Ramos (cell line): ENCODE measurements around the gene TMUB2.

Experiments
- in situ Hi-C: fragments of 300-500 bp; cut with MboI; formaldehyde crosslinking; loops from one replicate; pipeline ENCODE4 v1.14.3; 2022; ENCODE audit warnings: low sequenced_read_pairs; ENCODE audit not compliant: unreplicated experiment

The TMUB2 gene

DNA sequence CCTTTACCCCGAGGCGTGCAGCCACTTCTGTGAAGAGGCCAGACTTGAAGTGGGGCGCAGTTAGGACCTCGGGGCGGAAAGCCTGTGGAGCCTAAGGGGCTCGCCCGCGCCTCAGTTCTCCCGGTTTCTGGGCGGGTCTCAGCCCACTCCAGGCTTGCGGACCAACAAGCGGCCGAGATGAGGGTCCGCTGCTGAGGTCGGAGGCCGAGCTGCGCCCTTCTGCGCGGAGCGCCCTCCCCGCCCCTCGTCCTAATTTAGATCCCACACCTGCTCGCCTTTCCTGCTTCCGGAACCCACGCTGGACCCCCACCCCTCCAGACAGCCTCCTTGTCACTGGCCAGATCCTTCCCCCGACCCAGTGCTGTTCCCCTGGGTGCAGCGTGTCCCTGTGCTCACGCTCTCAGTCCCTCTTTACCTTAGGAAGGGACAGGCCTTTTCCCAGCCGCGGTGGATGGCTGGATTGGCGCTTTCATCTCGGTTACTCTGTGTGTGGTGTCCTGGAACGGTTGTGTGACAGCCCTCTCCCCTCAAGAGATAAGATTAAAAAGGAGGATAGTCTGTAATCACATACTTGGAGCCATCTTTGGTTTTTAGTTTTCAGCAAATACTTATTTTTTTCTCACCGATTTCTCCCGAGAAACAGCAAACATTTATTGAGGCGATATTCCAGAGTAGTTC is 13.8 kb downstream of the TMUB2 start:
- in situ Hi-C loops, result no loop called here

DNA sequence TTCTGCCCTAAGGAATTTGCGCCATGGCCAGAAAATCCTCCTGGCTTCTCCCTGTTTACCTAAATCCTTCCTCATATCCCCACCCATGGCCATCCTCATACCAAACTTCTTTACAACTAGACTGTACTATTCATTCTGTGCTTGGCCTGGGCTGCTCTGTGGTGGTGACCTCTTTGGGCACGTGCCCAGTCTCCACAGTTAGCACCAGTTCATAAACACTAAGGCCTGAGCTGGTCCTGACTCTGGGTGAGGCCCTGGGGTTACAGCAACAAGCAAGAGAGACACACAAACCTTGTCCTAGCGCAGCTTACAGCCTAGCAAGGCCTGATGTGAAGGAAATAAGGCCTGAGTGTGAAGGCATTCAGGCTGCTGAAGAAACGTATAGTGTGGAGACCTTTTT is 16.0 kb downstream of the TMUB2 start:
- in situ Hi-C loops, result no loop called here

GRCh38 chr17:44203731-44204440 is 17.1 kb downstream of the TMUB2 start:
- in situ Hi-C loops, result no loop called here

- in situ Hi-C loops, result no loop called here
Observed at GRCh38 chr17:44204441-44204882, 17.7 kb downstream of the TMUB2 start.

- in situ Hi-C loops, result no loop called here
Observed at GRCh38 chr17:44205962-44206824, 19.4 kb downstream of the TMUB2 start.

- in situ Hi-C loops, result no loop called here
Observed at GRCh38 chr17:44206825-44207155, 20.0 kb downstream of the TMUB2 start.

- in situ Hi-C loops, result no loop called here
Observed at GRCh38 chr17:44207319-44207718, 20.5 kb downstream of the TMUB2 start.

GRCh38 chr17:44207743-44208142 is 21.0 kb downstream of the TMUB2 start:
- in situ Hi-C loops, result no loop called here

- in situ Hi-C loops, result loop anchor here (5.0 kb wide), 1 partner anchor 112 kb away; the partner anchor contains the start of gene SLC25A39
Observed at GRCh38 chr17:44209786-44210341, 23.1 kb downstream of the TMUB2 start.

GRCh38 chr17:44210342-44211192 is 23.8 kb downstream of the TMUB2 start:
- in situ Hi-C loops, result loop anchor here (5.0 kb wide), 1 partner anchor 112 kb away; the partner anchor contains the start of gene SLC25A39

DNA sequence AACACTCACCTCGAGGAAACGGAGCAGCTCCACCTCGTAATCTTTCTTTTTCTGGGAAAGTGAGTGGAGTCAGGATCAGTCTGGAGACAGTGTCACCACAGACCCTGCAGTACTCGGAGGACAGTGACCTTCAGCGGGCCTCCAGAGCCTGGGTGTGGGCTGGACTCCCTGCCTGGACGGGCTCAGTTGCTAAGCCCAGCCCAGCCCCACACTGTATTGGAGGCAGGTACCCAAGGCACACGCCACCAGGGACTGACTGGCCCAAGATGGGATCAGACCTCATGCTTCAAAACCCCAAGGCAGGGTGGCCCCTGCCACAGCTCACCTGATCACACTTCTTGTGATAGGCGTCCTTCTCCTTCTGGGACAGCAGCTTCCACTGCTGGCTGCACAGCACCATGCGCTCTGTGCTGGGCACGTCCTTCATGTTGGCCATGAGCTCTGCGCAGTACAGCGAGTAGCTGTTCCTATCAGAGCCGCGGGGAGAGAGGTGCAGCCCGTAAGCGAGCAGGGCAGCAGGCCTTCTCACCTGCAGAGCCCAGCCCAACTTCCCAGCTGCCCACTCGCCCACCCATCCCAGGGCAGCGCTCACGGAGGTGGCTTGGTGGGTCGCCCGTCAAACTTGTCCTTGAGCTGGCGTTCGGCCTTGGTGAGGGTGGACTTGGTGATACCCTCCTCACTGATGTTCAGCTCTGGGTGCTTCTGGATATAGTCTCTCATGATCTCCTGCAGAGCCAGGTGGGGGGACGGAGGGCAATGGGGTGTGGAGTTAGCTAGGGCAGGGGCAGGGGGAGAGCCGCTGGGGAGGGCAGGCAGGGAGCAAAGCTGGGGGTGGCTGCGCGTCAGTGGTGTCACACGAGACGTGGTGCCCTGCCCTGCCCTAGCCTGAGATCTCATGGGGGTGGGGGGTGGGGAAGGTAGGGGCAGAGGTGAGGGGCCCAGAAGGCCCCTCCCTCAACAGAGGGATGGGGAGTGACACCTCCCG is 24.8 kb downstream of the TMUB2 start:
- in situ Hi-C loops, result loop anchor here (5.0 kb wide), 1 partner anchor 111 kb away; the partner anchor contains the start of gene SLC25A39

- in situ Hi-C loops, result loop anchor here (5.0 kb wide), 1 partner anchor 110 kb away; the partner anchor contains the start of gene SLC25A39
Observed at GRCh38 chr17:44212507-44213402, 26.0 kb downstream of the TMUB2 start.

- in situ Hi-C loops, result loop anchor here (5.0 kb wide), 1 partner anchor 109 kb away; the partner anchor contains the start of gene SLC25A39
Observed at GRCh38 chr17:44213403-44214229, 26.8 kb downstream of the TMUB2 start.

GRCh38 chr17:44214230-44214494 is 27.4 kb downstream of the TMUB2 start:
- in situ Hi-C loops, result loop anchor here (5.0 kb wide), 1 partner anchor 108 kb away; the partner anchor contains the start of gene SLC25A39

GRCh38 chr17:44214896-44215295 is 28.1 kb downstream of the TMUB2 start:
- in situ Hi-C loops, result loop anchor here (5.0 kb wide), 1 partner anchor 107 kb away; the partner anchor contains the start of gene SLC25A39

GRCh38 chr17:44216173-44216572 is 29.4 kb downstream of the TMUB2 start:
- in situ Hi-C loops, result no loop called here
